ENCODE measurements around the gene AHNAK.

AHNAK gene

DNA sequence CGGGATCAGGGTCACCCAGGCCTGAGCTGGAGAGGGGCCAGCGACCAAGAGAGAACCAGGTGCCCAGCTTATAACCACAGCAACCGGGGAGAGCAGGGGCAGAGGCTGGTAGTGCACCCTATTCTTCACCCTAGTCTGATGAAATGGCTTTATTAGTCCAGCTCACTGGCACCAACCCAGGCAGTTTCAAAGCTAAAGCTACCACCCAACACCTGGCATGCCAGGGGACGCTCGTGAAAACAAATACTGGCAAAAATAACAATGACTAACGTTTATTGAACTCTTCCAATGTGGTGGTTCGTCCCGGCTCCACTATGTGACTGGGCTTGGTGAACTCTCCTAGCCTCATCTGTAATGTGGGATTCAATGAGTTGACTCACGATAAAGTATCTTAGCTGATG lies 97.2 kb downstream of the AHNAK start (continued):
- TF ChIP-seq TSHZ2 (CRISPR knock-in tag; IDR thresholded peaks at IDR 0.05) (no peak), CSDC2 (CRISPR knock-in tag; IDR thresholded peaks at IDR 0.05) (no peak), TOX (CRISPR knock-in tag; IDR thresholded peaks at IDR 0.05; ENCODE audit: borderline replicate concordance) (no peak), ISL1 (CRISPR knock-in tag; IDR thresholded peaks at IDR 0.05) (no peak)
- TF ChIP-seq, protein P1, sequence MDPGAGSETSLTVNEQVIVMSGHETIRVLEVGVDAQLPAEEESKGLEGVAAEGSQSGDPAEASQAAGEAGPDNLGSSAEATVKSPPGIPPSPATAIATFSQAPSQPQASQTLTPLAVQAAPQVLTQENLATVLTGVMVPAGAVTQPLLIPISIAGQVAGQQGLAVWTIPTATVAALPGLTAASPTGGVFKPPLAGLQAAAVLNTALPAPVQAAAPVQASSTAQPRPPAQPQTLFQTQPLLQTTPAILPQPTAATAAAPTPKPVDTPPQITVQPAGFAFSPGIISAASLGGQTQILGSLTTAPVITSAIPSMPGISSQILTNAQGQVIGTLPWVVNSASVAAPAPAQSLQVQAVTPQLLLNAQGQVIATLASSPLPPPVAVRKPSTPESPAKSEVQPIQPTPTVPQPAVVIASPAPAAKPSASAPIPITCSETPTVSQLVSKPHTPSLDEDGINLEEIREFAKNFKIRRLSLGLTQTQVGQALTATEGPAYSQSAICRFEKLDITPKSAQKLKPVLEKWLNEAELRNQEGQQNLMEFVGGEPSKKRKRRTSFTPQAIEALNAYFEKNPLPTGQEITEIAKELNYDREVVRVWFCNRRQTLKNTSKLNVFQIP (CRISPR knock-in tag; IDR thresholded peaks at IDR 0.05; ENCODE audit: borderline replicate concordance, low read depth), result no peak

GRCh38 chr11:62446091-62446490 lies 100.5 kb downstream of the AHNAK start:
- no peak for TF ChIP-seq CSDC2 (CRISPR knock-in tag; IDR thresholded peaks at IDR 0.05)
- TF ChIP-seq SNAI2 (CRISPR knock-in tag; IDR thresholded peaks at IDR 0.05), result no peak
- no peak for TF ChIP-seq PATZ1 (CRISPR knock-in tag; IDR thresholded peaks at IDR 0.05; ENCODE audit: borderline replicate concordance)
- no peak for TF ChIP-seq TOX (CRISPR knock-in tag; IDR thresholded peaks at IDR 0.05; ENCODE audit: borderline replicate concordance)
- no peak for TF ChIP-seq OSR1 (CRISPR knock-in tag; IDR thresholded peaks at IDR 0.05)
- no peak for TF ChIP-seq ZNF565 (CRISPR knock-in tag; conservative IDR thresholded peaks at IDR 0.05; ENCODE audit: low read depth)
- no peak for TF ChIP-seq BACH2 (CRISPR knock-in tag; IDR thresholded peaks at IDR 0.05; ENCODE audit: borderline replicate concordance)
- TF ChIP-seq ZFP30 (CRISPR knock-in tag; IDR thresholded peaks at IDR 0.05), result no peak
- no peak for TF ChIP-seq ZFP3 (CRISPR knock-in tag; IDR thresholded peaks at IDR 0.05)
- no peak for TF ChIP-seq ESRRG (CRISPR knock-in tag; IDR thresholded peaks at IDR 0.05)
- TF ChIP-seq CREB5 (CRISPR knock-in tag; IDR thresholded peaks at IDR 0.05; ENCODE audit: low read depth), result no peak
- TF ChIP-seq PPARA (CRISPR knock-in tag; IDR thresholded peaks at IDR 0.05; ENCODE audit: borderline replicate concordance), result no peak
- TF ChIP-seq ZNF8 (CRISPR knock-in tag; IDR thresholded peaks at IDR 0.05), result no peak
- TF ChIP-seq TSHZ2 (CRISPR knock-in tag; IDR thresholded peaks at IDR 0.05), result no peak
- no peak for TF ChIP-seq RARB (CRISPR knock-in tag; IDR thresholded peaks at IDR 0.05)
- no peak for TF ChIP-seq ARNTL (CRISPR knock-in tag; IDR thresholded peaks at IDR 0.05; ENCODE audit: borderline replicate concordance, low read depth)
- TF ChIP-seq GLIS3 (CRISPR knock-in tag; IDR thresholded peaks at IDR 0.05), result no peak
- no peak for TF ChIP-seq TCF4 (CRISPR knock-in tag; IDR thresholded peaks at IDR 0.05; ENCODE audit: borderline replicate concordance)
- TF ChIP-seq, protein P1 (CRISPR knock-in tag; IDR thresholded peaks at IDR 0.05; ENCODE audit: borderline replicate concordance, low read depth), result no peak
- no peak for TF ChIP-seq CSRNP3 (CRISPR knock-in tag; IDR thresholded peaks at IDR 0.05)
- no peak for ATAC-seq

All from SK-N-SH treated with all-trans-retinoic acid at 6 μM for 48 hours (cell line).